Neural crest cell (in vitro differentiated cells): Measurements from ENCODE around the gene CAPN11. TPM values are rescaled to one million over a fixed set of nuclear protein-coding genes. Genes with fewer than 3 reads are reported as not detected.
A peak's percentile ranks its signal among the peaks of the same experiment; 100 is the strongest.
"Not testable (repeated sequence)": the region's sequence is repeated elsewhere in the genome, so short reads cannot be mapped to it uniquely, and the experiment has no call there.

Source experiments
- DNase-seq: peaks from one replicate; pipeline ENCODE4 v3.0.0; 2021; ENCODE audit warnings: low read depth, mixed read lengths, low spot score
- H3K27ac Mint-ChIP-seq: one replicate; pipeline ENCODE4 v1.8.0; 2021; ENCODE audit warnings: mild to moderate bottlenecking, mixed read lengths; ENCODE audit not compliant: unreplicated experiment
- H3K27me3 Mint-ChIP-seq: 2 replicates; pipeline ENCODE4 v1.8.0; 2021; ENCODE audit warnings: low read depth, mild to moderate bottlenecking, mixed read lengths
- H3K36me3 Mint-ChIP-seq: 2 replicates; pipeline ENCODE4 v1.8.0; 2021; ENCODE audit warnings: low read depth, mild to moderate bottlenecking, mixed read lengths
- H3K4me1 Mint-ChIP-seq: 2 replicates; pipeline ENCODE4 v1.8.0; 2021; ENCODE audit warnings: mixed read lengths
- H3K4me3 Mint-ChIP-seq: one replicate; pipeline ENCODE4 v1.8.0; 2021; ENCODE audit warnings: mild to moderate bottlenecking, mixed read lengths
- H3K9me3 Mint-ChIP-seq: 2 replicates; pipeline ENCODE4 v1.8.0; 2021; ENCODE audit warnings: mixed read lengths
- total RNA-seq: library from RNA; stranded (reverse); gene quantifications from 2 replicates; pipeline ENCODE4 v1.2.1, GENCODE V29; 2021
- TF ChIP-seq, protein P1 (sequence below): fragments of 200-600 bp; sonication (generic); conservative IDR thresholded peaks from 2 replicates; pipeline ENCODE4 v1.5.0; 2021; ENCODE audit warnings: antibody characterized with exemption, mild to moderate bottlenecking

The CAPN11 gene
- total RNA-seq, 1 donor from 2014 or later, result not detected

DNA sequence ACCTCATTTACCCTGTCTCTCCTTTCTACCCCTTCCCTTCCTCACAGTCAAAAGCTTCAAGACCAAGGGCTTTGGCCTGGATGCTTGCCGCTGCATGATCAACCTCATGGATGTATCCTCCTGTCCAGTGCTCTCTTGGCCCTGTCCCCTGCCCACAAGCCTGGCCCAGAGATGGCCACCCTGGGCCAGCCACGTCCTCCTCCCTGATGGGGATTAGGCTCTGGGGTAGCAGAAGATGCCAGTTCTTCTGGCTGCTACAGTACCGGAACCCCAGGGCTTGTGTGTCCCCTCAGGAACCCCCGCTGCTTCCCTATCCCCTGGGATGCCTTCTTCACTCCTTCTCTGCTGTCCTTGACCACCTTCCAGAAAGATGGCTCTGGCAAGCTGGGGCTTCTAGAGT lies 22.3 kb downstream of the CAPN11 start:
- H3K27me3 Mint-ChIP-seq, result no peaks in the 10 kb centered on the region
- H3K4me3 Mint-ChIP-seq, result no peak overlapping the region
- no peaks in the 10 kb centered on the region for H3K9me3 Mint-ChIP-seq
- DNase-seq, result no peak
- no peak overlapping the region for H3K27ac Mint-ChIP-seq
- H3K4me1 Mint-ChIP-seq, result peaks cover 12% of the 10 kb centered on the region
- TF ChIP-seq, protein P1, sequence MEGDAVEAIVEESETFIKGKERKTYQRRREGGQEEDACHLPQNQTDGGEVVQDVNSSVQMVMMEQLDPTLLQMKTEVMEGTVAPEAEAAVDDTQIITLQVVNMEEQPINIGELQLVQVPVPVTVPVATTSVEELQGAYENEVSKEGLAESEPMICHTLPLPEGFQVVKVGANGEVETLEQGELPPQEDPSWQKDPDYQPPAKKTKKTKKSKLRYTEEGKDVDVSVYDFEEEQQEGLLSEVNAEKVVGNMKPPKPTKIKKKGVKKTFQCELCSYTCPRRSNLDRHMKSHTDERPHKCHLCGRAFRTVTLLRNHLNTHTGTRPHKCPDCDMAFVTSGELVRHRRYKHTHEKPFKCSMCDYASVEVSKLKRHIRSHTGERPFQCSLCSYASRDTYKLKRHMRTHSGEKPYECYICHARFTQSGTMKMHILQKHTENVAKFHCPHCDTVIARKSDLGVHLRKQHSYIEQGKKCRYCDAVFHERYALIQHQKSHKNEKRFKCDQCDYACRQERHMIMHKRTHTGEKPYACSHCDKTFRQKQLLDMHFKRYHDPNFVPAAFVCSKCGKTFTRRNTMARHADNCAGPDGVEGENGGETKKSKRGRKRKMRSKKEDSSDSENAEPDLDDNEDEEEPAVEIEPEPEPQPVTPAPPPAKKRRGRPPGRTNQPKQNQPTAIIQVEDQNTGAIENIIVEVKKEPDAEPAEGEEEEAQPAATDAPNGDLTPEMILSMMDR, result no peak
- no peaks in the 10 kb centered on the region for H3K36me3 Mint-ChIP-seq

GRCh38 chr6:44181784-44182183 lies 23.2 kb downstream of the CAPN11 start:
- not testable (repeated sequence) for H3K9me3 Mint-ChIP-seq, H3K27me3 Mint-ChIP-seq, H3K36me3 Mint-ChIP-seq, H3K27ac Mint-ChIP-seq, DNase-seq, H3K4me3 Mint-ChIP-seq
- peaks cover 21% of the 10 kb centered on the region for H3K4me1 Mint-ChIP-seq

GRCh38 chr6:44182911-44183390 lies 24.3 kb downstream of the CAPN11 start:
- peaks cover 24% of the 10 kb centered on the region for H3K4me1 Mint-ChIP-seq
- no peak for DNase-seq
- H3K27me3 Mint-ChIP-seq, result no peaks in the 10 kb centered on the region
- no peaks in the 10 kb centered on the region for H3K36me3 Mint-ChIP-seq
- H3K9me3 Mint-ChIP-seq, result no peaks in the 10 kb centered on the region
- TF ChIP-seq, protein P1, result no peak
- H3K27ac Mint-ChIP-seq, result peak overlapping the region; percentile 67
- H3K4me3 Mint-ChIP-seq, result no peak overlapping the region

DNA sequence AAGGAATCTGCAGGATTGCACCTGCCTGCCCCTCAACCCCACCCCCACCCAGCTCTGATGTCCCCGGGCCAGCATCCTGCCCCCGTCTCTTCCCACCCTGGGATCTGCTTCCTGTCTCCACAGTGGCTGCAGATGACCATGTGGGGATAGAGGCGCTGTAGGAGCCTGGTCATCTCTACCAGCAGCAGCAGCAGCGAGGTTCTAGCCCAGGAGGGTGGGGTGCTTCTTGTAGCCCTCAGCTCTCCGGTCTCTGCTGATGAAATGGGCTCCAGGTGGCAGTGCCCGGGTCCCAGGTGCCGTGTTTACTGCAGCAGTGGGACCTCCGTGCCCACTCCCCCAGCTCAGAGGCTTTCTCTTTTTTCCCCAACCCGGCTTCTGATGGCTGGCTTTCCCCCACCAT lies 25.2 kb downstream of the CAPN11 start:
- TF ChIP-seq, protein P1, result no peak
- Mint-ChIP-seq H3K27ac (no peak overlapping the region), H3K4me3 (no peak overlapping the region), H3K4me1 (peaks cover 20% of the 10 kb centered on the region), H3K27me3 (no peaks in the 10 kb centered on the region), H3K36me3 (no peaks in the 10 kb centered on the region), H3K9me3 (no peaks in the 10 kb centered on the region)
- DNase-seq, result no peak

DNA sequence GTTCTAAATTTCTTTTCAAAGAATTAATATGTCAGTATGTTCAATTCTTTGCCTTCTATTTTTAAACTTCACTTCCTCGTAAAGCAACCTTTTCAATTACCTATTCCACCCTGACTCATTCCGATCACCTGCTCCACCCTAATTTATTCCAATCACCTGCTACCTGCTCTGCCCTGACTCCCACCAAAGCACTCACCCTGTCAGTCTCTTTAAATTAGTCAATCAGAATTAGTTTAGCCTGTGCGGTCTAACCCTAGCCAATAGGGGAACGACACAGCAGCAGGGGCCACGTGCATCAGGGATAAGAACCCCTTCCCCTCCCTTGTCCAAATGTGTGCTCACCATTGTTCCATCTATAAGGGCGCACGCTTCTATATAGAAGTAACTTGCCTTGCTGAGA lies 26.7 kb downstream of the CAPN11 start:
- not testable (repeated sequence) for H3K27me3 Mint-ChIP-seq, H3K36me3 Mint-ChIP-seq, H3K4me3 Mint-ChIP-seq

GRCh38 chr6:44185953-44186634 lies 27.5 kb downstream of the CAPN11 start:
- Mint-ChIP-seq H3K36me3 (no peaks in the 10 kb centered on the region), H3K4me3 (no peak overlapping the region), H3K4me1 (peaks cover 20% of the 10 kb centered on the region), H3K9me3 (no peaks in the 10 kb centered on the region), H3K27ac (peak overlapping the region; percentile 86), H3K27me3 (no peaks in the 10 kb centered on the region)
- TF ChIP-seq, protein P1, result no peak
- DNase-seq, result no peak

More for the DNA sequence above, 26.7 kb downstream of the CAPN11 start:
- not testable (repeated sequence) for H3K9me3 Mint-ChIP-seq, DNase-seq, H3K27ac Mint-ChIP-seq
- H3K4me1 Mint-ChIP-seq, result peaks cover 20% of the 10 kb centered on the region
